Osteoblast (primary cell): ENCODE results near the gene TMEM63A. TPM values are rescaled to one million over a fixed set of nuclear protein-coding genes. Genes with fewer than 3 reads are reported as not detected.

ENCODE experiments used
- DNase-seq: peaks from one replicate; pipeline ENCODE4 v3.0.0; 2011; ENCODE audit warnings: low spot score, mixed read lengths; ENCODE audit not compliant: insufficient read length; ENCODE audit errors: missing footprints
- H2AFZ ChIP-seq: 2 replicates; pipeline ENCODE4 v1.6.0; 2011; ENCODE audit warnings: mild to moderate bottlenecking, low read length
- H3K27ac ChIP-seq: 2 replicates; pipeline ENCODE4 v1.5.1; 2011; ENCODE audit warnings: mild to moderate bottlenecking, low read depth, low read length, moderate library complexity
- H3K27me3 ChIP-seq: 2 replicates; pipeline ENCODE4 v1.6.0; 2012; ENCODE audit warnings: mild to moderate bottlenecking, control low read depth, inconsistent platforms, low read length, moderate library complexity; ENCODE audit not compliant: insufficient read depth
- H3K36me3 ChIP-seq: 2 replicates; pipeline ENCODE4 v1.5.1; 2011; ENCODE audit warnings: mild to moderate bottlenecking, low read length, control low read depth, moderate library complexity; ENCODE audit not compliant: insufficient read depth
- H3K4me1 ChIP-seq: 2 replicates; pipeline ENCODE4 v1.5.1; 2011; ENCODE audit warnings: mild to moderate bottlenecking, low read length, control low read depth, moderate library complexity; ENCODE audit not compliant: insufficient read depth
- H3K4me2 ChIP-seq: 2 replicates; pipeline ENCODE4 v1.6.0; 2011; ENCODE audit warnings: mild to moderate bottlenecking, low read length; ENCODE audit not compliant: insufficient read depth
- H3K4me3 ChIP-seq: fragments of 200-600 bp; sonication (generic); 3 replicates; pipeline ENCODE4 v1.5.1; 2012; ENCODE audit warnings: mild to moderate bottlenecking, low read length, inconsistent platforms; ENCODE audit not compliant: insufficient read depth
- H3K79me2 ChIP-seq: 2 replicates; pipeline ENCODE4 v1.6.0; 2012; ENCODE audit warnings: mild to moderate bottlenecking, low read length, control low read depth, inconsistent platforms; ENCODE audit not compliant: insufficient read depth
- H3K9me3 ChIP-seq: 2 replicates; pipeline ENCODE4 v1.5.1; 2011; ENCODE audit warnings: low read depth, low read length, control low read depth
- H4K20me1 ChIP-seq: 2 replicates; pipeline ENCODE4 v1.6.0; 2012; ENCODE audit warnings: mild to moderate bottlenecking, low read length, control low read depth; ENCODE audit not compliant: insufficient read depth
- CTCF ChIP-seq: IDR thresholded peaks from 2 replicates; pipeline ENCODE4 v1.5.1; 2011; ENCODE audit warnings: mild to moderate bottlenecking, low read depth, low read length, moderate library complexity; ENCODE audit errors: extremely low read depth
- total RNA-seq: library from RNA; depleted of rRNA; stranded (reverse); fragments of >200 nt; gene quantifications from 2 replicates; pipeline ENCODE4 v1.2.3, GENCODE V29; 2012

The TMEM63A gene
- total RNA-seq, 1 donor, result 23.2 TPM

- H3K4me3 ChIP-seq, result no peak overlapping the region
- no peak overlapping the region for H3K4me2 ChIP-seq
- no peak overlapping the region for H3K27ac ChIP-seq
- H4K20me1 ChIP-seq, result no peaks in the 10 kb centered on the region
- peaks cover 11% of the 10 kb centered on the region for H3K4me1 ChIP-seq
- TF ChIP-seq CTCF, result no peak
- H3K79me2 ChIP-seq, result no peaks in the 10 kb centered on the region
- H3K36me3 ChIP-seq, result no peaks in the 10 kb centered on the region
- DNase-seq, result no peak
- no peaks in the 10 kb centered on the region for H3K27me3 ChIP-seq
- no peak overlapping the region for H2AFZ ChIP-seq
- no peaks in the 10 kb centered on the region for H3K9me3 ChIP-seq
Observed at GRCh38 chr1:225823811-225824261, 58.3 kb downstream of the TMEM63A start.

GRCh38 chr1:225822655-225823403, 59.4 kb downstream of the TMEM63A start:
- peaks cover 17% of the 10 kb centered on the region for H3K4me1 ChIP-seq
- no peak overlapping the region for H3K27ac ChIP-seq
- H3K79me2 ChIP-seq, result peaks cover 4% of the 10 kb centered on the region
- H2AFZ ChIP-seq, result no peak overlapping the region
- H3K9me3 ChIP-seq, result no peaks in the 10 kb centered on the region
- H3K4me3 ChIP-seq, result no peak overlapping the region
- no peaks in the 10 kb centered on the region for H4K20me1 ChIP-seq
- no peak for TF ChIP-seq CTCF
- no peak overlapping the region for H3K4me2 ChIP-seq
- H3K36me3 ChIP-seq, result no peaks in the 10 kb centered on the region
- no peaks in the 10 kb centered on the region for H3K27me3 ChIP-seq
- peak; percentile 69 for DNase-seq

- no peak overlapping the region for H3K4me3 ChIP-seq
- H3K4me2 ChIP-seq, result no peak overlapping the region
- H3K36me3 ChIP-seq, result no peaks in the 10 kb centered on the region
- H3K27me3 ChIP-seq, result no peaks in the 10 kb centered on the region
- TF ChIP-seq CTCF, result no peak
- H2AFZ ChIP-seq, result no peak overlapping the region
- no peaks in the 10 kb centered on the region for H3K9me3 ChIP-seq
- no peak for DNase-seq
- no peak overlapping the region for H3K27ac ChIP-seq
- peaks cover 10% of the 10 kb centered on the region for H3K79me2 ChIP-seq
- no peaks in the 10 kb centered on the region for H4K20me1 ChIP-seq
- H3K4me1 ChIP-seq, result peaks cover 29% of the 10 kb centered on the region
Observed at GRCh38 chr1:225820522-225821120, 61.6 kb downstream of the TMEM63A start.
